ENCODE measurements around the gene UBAC1. TPM values are rescaled to one million over a fixed set of nuclear protein-coding genes. Genes with fewer than 3 reads are reported as not detected.
A peak's percentile ranks its signal among the peaks of the same experiment; 100 is the strongest.

The UBAC1 gene, protein sequence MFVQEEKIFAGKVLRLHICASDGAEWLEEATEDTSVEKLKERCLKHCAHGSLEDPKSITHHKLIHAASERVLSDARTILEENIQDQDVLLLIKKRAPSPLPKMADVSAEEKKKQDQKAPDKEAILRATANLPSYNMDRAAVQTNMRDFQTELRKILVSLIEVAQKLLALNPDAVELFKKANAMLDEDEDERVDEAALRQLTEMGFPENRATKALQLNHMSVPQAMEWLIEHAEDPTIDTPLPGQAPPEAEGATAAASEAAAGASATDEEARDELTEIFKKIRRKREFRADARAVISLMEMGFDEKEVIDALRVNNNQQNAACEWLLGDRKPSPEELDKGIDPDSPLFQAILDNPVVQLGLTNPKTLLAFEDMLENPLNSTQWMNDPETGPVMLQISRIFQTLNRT
- 10 to 100 TPM; 52.9 to 76.3 (median 63.5) TPM for total RNA-seq

DNA sequence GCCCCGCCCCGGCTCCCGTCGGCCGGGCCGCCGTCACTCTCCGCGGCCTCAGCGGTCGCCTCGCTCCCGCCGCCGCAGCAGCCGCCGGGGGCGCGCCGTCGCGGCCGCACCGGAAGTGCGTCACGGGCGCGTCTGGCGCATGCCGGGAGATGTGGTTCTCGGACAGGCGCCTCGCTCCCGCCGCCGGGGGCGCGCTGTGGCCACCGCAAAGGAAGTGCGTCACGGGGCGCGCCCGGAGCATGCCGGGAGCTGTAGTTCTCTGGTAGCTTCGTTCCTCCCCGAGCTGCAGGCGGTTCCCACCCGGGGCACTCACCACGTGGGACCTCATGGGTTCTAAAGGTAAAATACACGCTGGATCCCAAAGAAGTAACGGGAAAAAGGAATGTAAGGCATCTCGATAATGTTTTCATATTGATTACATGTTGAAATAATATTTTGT, at the start of gene UBAC1:
TSS of gene UBAC1 (minus strand) at position 97 of the 439 bp plus-strand sequence. CDS start 211 bp downstream, outside the sequence.
- peaks cover 0 to 39% (median 14%) of the 10 kb centered on the region in 3 donors for H3K4me1 ChIP-seq
- H3K36me3 ChIP-seq = no peaks in the 10 kb centered on the region
- 0 to 1% methylated on average over 3 to 22 of the region's 53 CpGs for WGBS, 2 donors (ENCODE audit: low coverage in 1 of 2)
- H3K27me3 ChIP-seq = no peaks in the 10 kb centered on the region
- TF ChIP-seq, protein P1, sequence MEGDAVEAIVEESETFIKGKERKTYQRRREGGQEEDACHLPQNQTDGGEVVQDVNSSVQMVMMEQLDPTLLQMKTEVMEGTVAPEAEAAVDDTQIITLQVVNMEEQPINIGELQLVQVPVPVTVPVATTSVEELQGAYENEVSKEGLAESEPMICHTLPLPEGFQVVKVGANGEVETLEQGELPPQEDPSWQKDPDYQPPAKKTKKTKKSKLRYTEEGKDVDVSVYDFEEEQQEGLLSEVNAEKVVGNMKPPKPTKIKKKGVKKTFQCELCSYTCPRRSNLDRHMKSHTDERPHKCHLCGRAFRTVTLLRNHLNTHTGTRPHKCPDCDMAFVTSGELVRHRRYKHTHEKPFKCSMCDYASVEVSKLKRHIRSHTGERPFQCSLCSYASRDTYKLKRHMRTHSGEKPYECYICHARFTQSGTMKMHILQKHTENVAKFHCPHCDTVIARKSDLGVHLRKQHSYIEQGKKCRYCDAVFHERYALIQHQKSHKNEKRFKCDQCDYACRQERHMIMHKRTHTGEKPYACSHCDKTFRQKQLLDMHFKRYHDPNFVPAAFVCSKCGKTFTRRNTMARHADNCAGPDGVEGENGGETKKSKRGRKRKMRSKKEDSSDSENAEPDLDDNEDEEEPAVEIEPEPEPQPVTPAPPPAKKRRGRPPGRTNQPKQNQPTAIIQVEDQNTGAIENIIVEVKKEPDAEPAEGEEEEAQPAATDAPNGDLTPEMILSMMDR (IDR thresholded peaks at IDR 0.05) = peak in 3 of 4 experiments; percentile 50 to 68 (median 61)
- TF ChIP-seq EP300 (IDR thresholded peaks at IDR 0.05) = no peak
- ATAC-seq = peak; percentile 97
- no peaks in the 10 kb centered on the region for H3K9me3 ChIP-seq
- peak within 1 kb of the TSS; percentile 91 to 94 for H3K4me3 ChIP-seq
- peak within 1 kb of the TSS; percentile 77 to 93 (median 92) for H3K27ac ChIP-seq

DNA sequence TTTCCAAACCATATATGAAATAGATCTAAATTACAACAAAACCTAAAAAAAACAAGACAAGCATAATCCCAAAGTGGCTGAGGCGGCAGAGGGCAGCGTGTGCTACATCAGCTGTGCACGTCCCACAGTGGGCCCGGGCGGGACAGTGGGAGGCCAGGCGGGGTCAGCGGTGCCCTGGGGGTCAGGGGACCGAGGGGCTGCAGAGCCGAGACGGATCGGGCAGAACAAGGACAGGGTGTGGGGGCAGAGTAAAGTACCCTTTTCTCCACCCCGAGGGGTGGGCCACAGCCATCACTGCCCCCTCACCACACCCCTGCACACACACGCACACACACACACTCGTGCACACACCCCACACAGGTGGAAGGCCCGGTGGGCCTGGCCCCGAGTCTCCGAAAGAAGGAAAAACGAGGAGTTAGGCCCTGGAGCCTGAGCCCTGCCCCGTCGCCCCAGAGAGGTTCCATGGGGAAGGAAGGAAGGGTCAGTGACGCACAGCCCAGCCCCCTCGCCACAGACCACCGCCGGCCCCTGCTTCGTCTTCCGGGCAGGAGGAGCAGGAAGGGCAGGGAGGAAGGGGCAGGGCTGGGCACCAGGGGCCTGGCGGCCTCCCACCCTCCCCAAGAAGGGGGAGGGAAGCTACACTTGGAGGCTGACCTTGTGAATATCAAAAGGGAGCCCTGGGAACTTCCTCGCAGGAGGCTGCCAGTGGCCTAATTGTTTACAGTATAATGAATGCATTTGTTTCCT, 49.6 kb upstream of the UBAC1 start:
- peak; percentile 17 for ATAC-seq
- no peak overlapping the region for H3K4me3 ChIP-seq
- peaks cover 0 to 82% of the 10 kb centered on the region in 2 donors for H3K36me3 ChIP-seq
- TF ChIP-seq, protein P1 (IDR thresholded peaks at IDR 0.05) = no peak
- no peak for TF ChIP-seq POLR2A (IDR thresholded peaks at IDR 0.05)
- H3K27me3 ChIP-seq = no peaks in the 10 kb centered on the region
- no peaks in the 10 kb centered on the region for H3K9me3 ChIP-seq
- peaks cover 0 to 89% (median 20%) of the 10 kb centered on the region in 3 donors for H3K4me1 ChIP-seq
- peak overlapping the region in 3 of 4 donors; percentile 74 to 77 (median 76) for H3K27ac ChIP-seq
- WGBS, 2 donors (ENCODE audit: low coverage in 1 of 2) = 62 to 80% methylated on average over 8 to 12 of the region's 28 CpGs

DNA sequence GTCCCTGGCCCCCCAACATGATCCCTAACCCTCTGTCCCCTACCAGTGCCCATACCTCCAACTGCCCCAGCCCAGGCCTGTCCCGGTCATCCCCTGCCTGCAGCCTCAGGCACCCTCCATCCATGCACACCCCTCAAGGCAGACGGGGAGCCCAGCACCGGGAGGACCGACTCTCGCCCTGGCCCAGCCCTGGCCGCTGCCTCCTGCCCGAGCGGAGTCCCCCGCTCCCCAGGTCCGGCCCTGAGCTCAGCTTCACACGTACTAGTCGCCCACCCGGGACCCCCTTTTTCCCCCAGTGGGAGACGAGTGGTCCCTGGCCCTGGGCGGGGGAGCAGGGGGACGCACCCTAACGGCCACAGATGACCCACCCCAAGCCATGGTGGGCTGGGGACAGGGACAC, 49.0 kb upstream of the UBAC1 start:
- TF ChIP-seq EP300 (IDR thresholded peaks at IDR 0.05) (no peak), POLR2AphosphoS5 (IDR thresholded peaks at IDR 0.05) (no peak), POLR2A (IDR thresholded peaks at IDR 0.05) (no peak)
- TF ChIP-seq, protein P1 (IDR thresholded peaks at IDR 0.05) = no peak
- H3K4me3 ChIP-seq = no peak overlapping the region
- H3K4me1 ChIP-seq = peaks cover 0 to 83% (median 20%) of the 10 kb centered on the region in 3 donors
- H3K36me3 ChIP-seq = peaks cover 0 to 75% of the 10 kb centered on the region in 2 donors
- no peaks in the 10 kb centered on the region for H3K9me3 ChIP-seq
- H3K27ac ChIP-seq = peak overlapping the region in 3 of 4 donors; percentile 74 to 77 (median 76)
- WGBS, 2 donors (ENCODE audit: low coverage in 1 of 2) = 100% methylated on average over 1 of the region's 17 CpGs; no CpG with 5 or more reads in 1 of the 2 donors
- no peaks in the 10 kb centered on the region for H3K27me3 ChIP-seq
- no peak for ATAC-seq

DNA sequence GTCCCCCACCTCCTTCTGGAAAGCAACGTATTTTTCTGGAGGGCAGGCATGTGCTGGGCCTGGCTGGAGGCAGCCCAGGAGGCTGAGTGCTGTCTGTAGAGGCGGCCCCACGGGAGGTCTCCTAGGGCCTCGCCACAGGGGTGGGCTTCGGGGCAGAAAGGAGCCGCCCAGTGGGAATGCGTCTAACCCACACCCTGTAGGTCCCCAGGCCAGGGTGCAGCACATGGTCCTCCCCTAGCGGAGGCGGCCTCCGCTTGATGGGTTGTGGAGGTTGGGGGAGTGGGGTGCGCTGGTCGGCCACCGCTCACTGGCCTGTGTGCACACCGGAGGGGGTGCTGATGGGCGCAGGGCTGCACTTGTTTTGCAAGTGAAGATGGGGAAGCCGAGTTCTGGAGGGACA, 48.3 kb upstream of the UBAC1 start:
- peaks cover 0 to 82% (median 20%) of the 10 kb centered on the region in 3 donors for H3K4me1 ChIP-seq

More for the DNA sequence above, 48.3 kb upstream of the UBAC1 start:
- 60% methylated on average over 2 of the region's 16 CpGs; no CpG with 5 or more reads in 1 of the 2 donors for WGBS, 2 donors (ENCODE audit: low coverage in 1 of 2)
- Histone ChIP-seq H3K4me3 (no peak overlapping the region), H3K27me3 (no peaks in the 10 kb centered on the region), H3K27ac (peak overlapping the region in 2 of 4 donors; percentile 65 to 76), H3K9me3 (no peaks in the 10 kb centered on the region), H3K36me3 (peaks cover 0 to 69% of the 10 kb centered on the region in 2 donors)
- ATAC-seq = no peak
- TF ChIP-seq EP300 (IDR thresholded peaks at IDR 0.05) = no peak
- no peak for TF ChIP-seq POLR2A (IDR thresholded peaks at IDR 0.05)
- TF ChIP-seq POLR2AphosphoS5 (IDR thresholded peaks at IDR 0.05) = no peak
- TF ChIP-seq, protein P1 (IDR thresholded peaks at IDR 0.05) = no peak
